Measurements from ENCODE around the gene SLC24A3.

- TF ChIP-seq POLR2AphosphoS5 (IDR thresholded peaks at IDR 0.05; ENCODE audit: borderline replicate concordance, low read depth, low read length), result no peak
- TF ChIP-seq FOXP2 (optimal IDR thresholded peaks at IDR 0.05; ENCODE audit: control extremely low read depth, extremely low read length, insufficient read depth), result no peak
Observed at GRCh38 chr20:19718880-19719279, 506.4 kb downstream of the SLC24A3 start.
